Lower lobe of right lung (tissue), 2 donors: ENCODE measurements around the gene VRK1. TPM values are rescaled to one million over a fixed set of nuclear protein-coding genes. Genes with fewer than 3 reads are reported as not detected.
"Not testable (repeated sequence)": the region's sequence is repeated elsewhere in the genome, so short reads cannot be mapped to it uniquely, and the experiment has no call there.

ENCODE experiments used
- ATAC-seq, 2 donors: fragments of 200-7000 bp; cut with Tn5 transposase; one replicate each; pipeline ENCODE4 v1.9.1; 2020 to 2022; ENCODE audit warnings: mild to moderate bottlenecking in 2 of 2, moderate library complexity in 2 of 2
- DNase-seq: peaks from one replicate; pipeline ENCODE4 v3.0.0-alpha.2; 2020
- H3K27ac ChIP-seq: fragments of 200-600 bp; one replicate; pipeline ENCODE4 v1.8.0; 2022
- H3K27me3 ChIP-seq: fragments of 200-600 bp; one replicate; pipeline ENCODE4 v1.8.0; 2022; ENCODE audit warnings: low read depth
- H3K36me3 ChIP-seq: fragments of 200-600 bp; one replicate; pipeline ENCODE4 v1.8.0; 2022; ENCODE audit warnings: mild to moderate bottlenecking
- H3K4me1 ChIP-seq: fragments of 200-600 bp; one replicate; pipeline ENCODE4 v1.8.0; 2022
- H3K4me3 ChIP-seq: fragments of 200-600 bp; one replicate; pipeline ENCODE4 v1.8.0; 2022; ENCODE audit warnings: mild to moderate bottlenecking
- H3K9me3 ChIP-seq: fragments of 200-600 bp; one replicate; pipeline ENCODE4 v1.8.0; 2022
- intact Hi-C: fragments of 100-400 bp; cut with DNase I; formaldehyde crosslinking; loops from one replicate; pipeline ENCODE4 v1.11.0; 2022
- total RNA-seq: library from RNA; stranded (reverse); fragmentation: NEBNext Ultra II Directional; extraction: Animal tissue kit (Norgen Biotek cat#: 25700); gene quantifications from one replicate; pipeline ENCODE4 v1.2.1, GENCODE V29; 2021
- TF ChIP-seq, protein P1 (sequence below): fragments of 200-600 bp; IDR thresholded peaks from one replicate; pipeline ENCODE4 v1.8.0; 2022; ENCODE audit warnings: antibody characterized with exemption, mild to moderate bottlenecking
- donor health status: DM: no; HTN: yes; CAD: no; lungs with severe emphysema.

VRK1 gene
- total RNA-seq, 1 donor from 2014 or later: 9.5 TPM

DNA sequence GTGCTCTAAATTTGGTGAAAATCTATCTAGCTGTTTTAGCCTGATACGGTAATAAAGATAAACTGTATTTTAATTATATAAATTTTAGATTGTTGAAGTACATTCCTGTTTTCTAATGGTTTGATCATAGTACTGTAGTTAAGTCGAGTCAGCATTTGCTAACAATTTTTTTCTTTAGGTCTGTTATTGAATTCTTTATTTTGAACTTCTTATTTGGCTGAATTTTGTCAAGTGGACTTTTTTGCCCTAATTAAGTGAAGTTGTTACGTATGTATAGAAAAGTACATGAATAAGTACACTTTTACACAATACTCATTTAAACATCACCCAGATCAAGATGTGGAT lies 66.8 kb downstream of the VRK1 start:
- Histone ChIP-seq H3K36me3 (no peaks in the 10 kb centered on the region), H3K27me3 (no peaks in the 10 kb centered on the region), H3K4me1 (no peaks in the 10 kb centered on the region), H3K4me3 (no peak overlapping the region), H3K27ac (no peak overlapping the region), H3K9me3 (no peaks in the 10 kb centered on the region)
- no peak for DNase-seq
- intact Hi-C loops: no loop called here
- TF ChIP-seq, protein P1, sequence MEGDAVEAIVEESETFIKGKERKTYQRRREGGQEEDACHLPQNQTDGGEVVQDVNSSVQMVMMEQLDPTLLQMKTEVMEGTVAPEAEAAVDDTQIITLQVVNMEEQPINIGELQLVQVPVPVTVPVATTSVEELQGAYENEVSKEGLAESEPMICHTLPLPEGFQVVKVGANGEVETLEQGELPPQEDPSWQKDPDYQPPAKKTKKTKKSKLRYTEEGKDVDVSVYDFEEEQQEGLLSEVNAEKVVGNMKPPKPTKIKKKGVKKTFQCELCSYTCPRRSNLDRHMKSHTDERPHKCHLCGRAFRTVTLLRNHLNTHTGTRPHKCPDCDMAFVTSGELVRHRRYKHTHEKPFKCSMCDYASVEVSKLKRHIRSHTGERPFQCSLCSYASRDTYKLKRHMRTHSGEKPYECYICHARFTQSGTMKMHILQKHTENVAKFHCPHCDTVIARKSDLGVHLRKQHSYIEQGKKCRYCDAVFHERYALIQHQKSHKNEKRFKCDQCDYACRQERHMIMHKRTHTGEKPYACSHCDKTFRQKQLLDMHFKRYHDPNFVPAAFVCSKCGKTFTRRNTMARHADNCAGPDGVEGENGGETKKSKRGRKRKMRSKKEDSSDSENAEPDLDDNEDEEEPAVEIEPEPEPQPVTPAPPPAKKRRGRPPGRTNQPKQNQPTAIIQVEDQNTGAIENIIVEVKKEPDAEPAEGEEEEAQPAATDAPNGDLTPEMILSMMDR: no peak
- no peak for ATAC-seq

DNA sequence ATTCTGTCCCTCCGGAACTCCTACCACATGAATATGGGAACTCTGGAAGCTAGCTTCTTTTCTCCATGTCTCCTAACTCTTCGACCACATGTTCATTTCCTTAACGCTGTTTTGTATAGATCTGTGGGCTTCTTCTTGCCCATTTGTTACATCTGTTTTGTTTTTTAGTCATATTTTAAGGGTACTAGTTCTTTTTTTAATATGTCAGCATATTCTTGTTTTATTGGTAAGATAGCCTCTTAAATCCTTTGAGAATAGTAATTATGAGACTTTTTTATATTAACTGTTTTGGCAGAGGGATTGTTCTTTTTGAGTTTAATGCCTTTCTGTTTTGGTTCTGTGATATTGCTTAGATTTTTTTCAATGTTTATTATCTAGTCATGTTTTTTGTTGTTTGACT lies 70.5 kb downstream of the VRK1 start:
- no peaks in the 10 kb centered on the region for H3K27me3 ChIP-seq
- intact Hi-C loops: no loop called here
- no peaks in the 10 kb centered on the region for H3K9me3 ChIP-seq
- ATAC-seq (no peak), DNase-seq (no peak)
- no peak overlapping the region for H3K4me3 ChIP-seq
- TF ChIP-seq, protein P1: no peak
- H3K36me3 ChIP-seq: no peaks in the 10 kb centered on the region
- no peaks in the 10 kb centered on the region for H3K4me1 ChIP-seq
- H3K27ac ChIP-seq: no peak overlapping the region

DNA sequence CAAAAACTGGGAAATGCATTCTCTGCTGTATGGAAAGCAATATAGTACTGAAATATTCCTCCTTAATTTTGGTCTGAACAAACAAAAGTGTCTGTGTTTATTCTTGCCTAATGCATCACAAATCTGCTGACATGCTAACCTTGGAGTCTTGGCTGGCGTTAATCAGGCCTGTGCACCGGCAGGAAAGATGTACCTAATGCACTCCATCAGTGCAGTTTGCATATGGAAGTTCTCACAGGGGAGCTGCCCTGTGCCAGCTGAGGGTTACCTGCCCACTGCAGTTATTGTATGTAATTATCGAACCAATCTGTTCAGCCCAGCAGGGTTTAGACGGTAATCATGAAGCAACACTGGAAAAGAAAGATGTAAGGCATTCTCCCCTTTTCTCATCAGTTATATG lies 76.9 kb downstream of the VRK1 start:
- Histone ChIP-seq H3K27me3 (no peaks in the 10 kb centered on the region), H3K36me3 (peaks cover 8% of the 10 kb centered on the region), H3K4me3 (no peak overlapping the region), H3K27ac (no peak overlapping the region), H3K9me3 (no peaks in the 10 kb centered on the region), H3K4me1 (no peaks in the 10 kb centered on the region)
- ATAC-seq (no peak), DNase-seq (no peak)
- TF ChIP-seq, protein P1: no peak
- intact Hi-C loops: no loop called here

DNA sequence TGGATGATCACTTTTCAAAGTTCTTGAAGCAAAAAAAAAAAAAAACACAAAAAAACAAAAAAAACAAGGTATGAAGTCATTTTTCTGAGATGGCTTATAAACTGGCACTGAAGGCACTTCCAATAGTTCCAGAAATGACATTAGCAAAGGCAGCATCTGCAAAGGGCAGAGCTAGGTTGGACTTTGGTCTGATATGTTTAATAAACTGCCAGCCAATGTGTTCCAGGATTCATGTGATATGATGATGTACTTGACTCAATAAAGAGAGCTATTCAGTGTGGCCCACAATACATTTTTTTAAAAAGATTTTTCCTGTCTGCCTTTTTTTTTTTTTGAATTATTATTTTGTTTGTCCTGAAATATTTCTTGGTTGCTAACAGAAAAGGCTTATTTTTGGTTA lies 79.6 kb downstream of the VRK1 start:
- ATAC-seq: no peak
- no peaks in the 10 kb centered on the region for H3K9me3 ChIP-seq
- TF ChIP-seq, protein P1: no peak

DNA sequence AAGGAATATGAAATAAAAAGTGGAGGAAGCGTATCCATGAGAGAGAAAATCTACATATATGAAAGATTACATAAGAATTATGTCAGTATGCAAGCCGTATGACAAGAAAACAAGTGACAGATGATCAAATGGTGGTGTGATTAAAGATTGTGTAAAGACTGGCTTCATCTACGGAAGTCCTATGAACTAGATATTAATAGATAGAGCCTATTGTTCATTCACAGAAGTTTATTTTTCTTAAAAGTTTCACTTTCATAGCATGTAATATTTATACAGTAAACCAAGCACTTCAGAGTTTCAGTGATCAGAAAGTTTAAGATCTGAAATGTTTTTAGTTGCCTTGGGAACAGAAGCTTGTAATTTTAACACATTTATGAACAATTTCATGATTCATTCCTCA lies 84.5 kb downstream of the VRK1 start:
- Histone ChIP-seq H3K4me1 (no peaks in the 10 kb centered on the region), H3K27me3 (no peaks in the 10 kb centered on the region), H3K27ac (no peak overlapping the region), H3K9me3 (no peaks in the 10 kb centered on the region), H3K36me3 (no peaks in the 10 kb centered on the region), H3K4me3 (no peak overlapping the region)
- TF ChIP-seq, protein P1: no peak
- DNase-seq (no peak), ATAC-seq (no peak)
- intact Hi-C loops: no loop called here

More for the DNA sequence above, 79.6 kb downstream of the VRK1 start:
- Histone ChIP-seq H3K4me1 (no peaks in the 10 kb centered on the region), H3K27me3 (no peaks in the 10 kb centered on the region), H3K4me3 (no peak overlapping the region), H3K36me3 (peaks cover 8% of the 10 kb centered on the region), H3K27ac (no peak overlapping the region)
- intact Hi-C loops: no loop called here
- DNase-seq: no peak

DNA sequence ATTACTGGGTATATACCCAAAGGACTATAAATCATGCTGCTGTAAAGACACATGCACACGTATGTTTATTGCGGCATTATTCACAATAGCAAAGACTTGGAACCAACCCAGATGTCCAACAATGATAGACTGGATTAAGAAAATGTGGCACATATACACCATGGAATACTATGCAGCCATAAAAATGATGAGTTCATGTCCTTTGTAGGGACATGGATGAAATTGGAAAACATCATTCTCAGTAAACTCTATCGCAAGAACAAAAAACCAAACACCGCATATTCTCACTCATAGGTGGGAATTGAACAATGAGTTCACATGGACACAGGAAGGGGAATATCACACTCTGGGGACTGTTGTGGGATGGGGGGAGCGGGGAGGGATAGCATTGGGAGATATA lies 86.8 kb downstream of the VRK1 start:
- intact Hi-C loops, ATAC-seq: not testable (repeated sequence)

More for the DNA sequence above, 86.8 kb downstream of the VRK1 start:
- H3K27ac ChIP-seq, H3K9me3 ChIP-seq, H3K36me3 ChIP-seq, H3K4me3 ChIP-seq, H3K4me1 ChIP-seq, DNase-seq, H3K27me3 ChIP-seq: not testable (repeated sequence)
